Measurements from ENCODE around the gene ESRP2. TPM values are rescaled to one million over a fixed set of nuclear protein-coding genes. Genes with fewer than 3 reads are reported as not detected.

The ESRP2 gene
- total and polyA plus RNA-seq, 2 donors (not counting 3 experiments of a cell fraction or from before 2014, with no cell fraction given) = 0.57 to 0.66 TPM

DNA sequence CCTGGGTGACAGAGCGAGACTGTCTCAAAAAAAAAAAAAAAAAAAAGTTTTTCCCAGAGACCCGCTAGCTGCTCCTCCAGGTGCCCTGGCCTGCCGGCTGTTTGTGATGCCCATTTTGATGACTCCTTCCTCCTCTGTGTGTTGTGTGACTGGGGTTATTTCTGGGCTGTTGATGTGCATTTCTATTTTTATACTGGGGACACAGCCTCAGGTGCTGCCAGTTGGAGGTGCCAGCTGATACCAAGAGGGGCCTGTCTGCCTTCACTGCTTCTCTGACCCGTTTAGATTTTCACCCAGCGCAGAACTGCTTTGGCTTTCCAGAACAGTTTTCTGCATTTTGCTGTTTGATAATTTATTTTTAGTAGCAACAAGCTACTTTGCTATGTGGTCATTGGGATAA, 15.9 kb upstream of the ESRP2 start:
- no peak overlapping the region for H3K4me2 ChIP-seq (ENCODE audit: insufficient read depth, low read length)
- H3K9ac ChIP-seq (replicated peaks; ENCODE audit: extremely low read depth, insufficient read depth, low read length) = no peak overlapping the region
- no peak overlapping the region for H3K27ac ChIP-seq (ENCODE audit: insufficient read depth, low read depth, low read length)
- FAIRE-seq (no peak), DNase-seq (ENCODE audit: low read depth, low spot score) (no peak)
- no peak overlapping the region for H2AFZ ChIP-seq (ENCODE audit: low read depth, low read length)
- TF ChIP-seq POLR2AphosphoS5 (IDR thresholded peaks at IDR 0.05; ENCODE audit: insufficient read depth, low read depth, low read length) (no peak), FOS (IDR thresholded peaks at IDR 0.05; ENCODE audit: borderline replicate concordance, insufficient read depth, low read length) (no peak), JUN (IDR thresholded peaks at IDR 0.05; ENCODE audit: borderline replicate concordance, insufficient read depth, insufficient read length, low read depth) (no peak), MYC (IDR thresholded peaks at IDR 0.05; ENCODE audit: low read depth, low read length) (no peak), GATA2 (IDR thresholded peaks at IDR 0.05; ENCODE audit: insufficient read depth, insufficient read length, low read depth, low read length) (no peak), POLR2A (IDR thresholded peaks at IDR 0.05; ENCODE audit: low read depth, low read length) (no peak), EZH2 (IDR thresholded peaks at IDR 0.05; ENCODE audit: borderline replicate concordance, low read depth, low read length, severe bottlenecking) (no peak)
- TF ChIP-seq, protein P1, sequence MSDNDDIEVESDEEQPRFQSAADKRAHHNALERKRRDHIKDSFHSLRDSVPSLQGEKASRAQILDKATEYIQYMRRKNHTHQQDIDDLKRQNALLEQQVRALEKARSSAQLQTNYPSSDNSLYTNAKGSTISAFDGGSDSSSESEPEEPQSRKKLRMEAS (IDR thresholded peaks at IDR 0.05; ENCODE audit: insufficient read depth, insufficient read length) = no peak
- TF ChIP-seq, protein P2, sequence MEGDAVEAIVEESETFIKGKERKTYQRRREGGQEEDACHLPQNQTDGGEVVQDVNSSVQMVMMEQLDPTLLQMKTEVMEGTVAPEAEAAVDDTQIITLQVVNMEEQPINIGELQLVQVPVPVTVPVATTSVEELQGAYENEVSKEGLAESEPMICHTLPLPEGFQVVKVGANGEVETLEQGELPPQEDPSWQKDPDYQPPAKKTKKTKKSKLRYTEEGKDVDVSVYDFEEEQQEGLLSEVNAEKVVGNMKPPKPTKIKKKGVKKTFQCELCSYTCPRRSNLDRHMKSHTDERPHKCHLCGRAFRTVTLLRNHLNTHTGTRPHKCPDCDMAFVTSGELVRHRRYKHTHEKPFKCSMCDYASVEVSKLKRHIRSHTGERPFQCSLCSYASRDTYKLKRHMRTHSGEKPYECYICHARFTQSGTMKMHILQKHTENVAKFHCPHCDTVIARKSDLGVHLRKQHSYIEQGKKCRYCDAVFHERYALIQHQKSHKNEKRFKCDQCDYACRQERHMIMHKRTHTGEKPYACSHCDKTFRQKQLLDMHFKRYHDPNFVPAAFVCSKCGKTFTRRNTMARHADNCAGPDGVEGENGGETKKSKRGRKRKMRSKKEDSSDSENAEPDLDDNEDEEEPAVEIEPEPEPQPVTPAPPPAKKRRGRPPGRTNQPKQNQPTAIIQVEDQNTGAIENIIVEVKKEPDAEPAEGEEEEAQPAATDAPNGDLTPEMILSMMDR (IDR thresholded peaks at IDR 0.05; ENCODE audit: extremely low read depth in 1 of 2, insufficient read depth in 1 of 2, low read depth in 1 of 2, low read length in 2 of 2) = no peak
- no peaks in the 10 kb centered on the region for H3K79me2 ChIP-seq (ENCODE audit: control insufficient read depth, insufficient read depth, low read length)
- ChIA-PET POLR2A (no interaction called here), CTCF (interaction anchor here (1.1 to 5.8 kb wide), 6 partner anchors 10 to 72 kb away, joined by 3 to 33 read pairs (median 6); partner anchors contain the start of gene SLC7A6)
- H3K36me3 ChIP-seq (ENCODE audit: control insufficient read depth in 2 of 2, extremely low read depth in 1 of 2, insufficient read depth in 2 of 2, low read length in 2 of 2) = peaks cover 0 to 16% of the 10 kb centered on the region in 2 experiments
- H3K4me3 ChIP-seq (replicated peaks in 1 of 3; ENCODE audit: insufficient read depth in 1 of 3, low read depth in 1 of 3, low read length in 3 of 3) = no peak overlapping the region
- BruUV-seq (replicated peaks) = no TSS peak
- H3K9me3 ChIP-seq (replicated peaks; ENCODE audit: control insufficient read depth, insufficient read depth, low read length) = no peaks in the 10 kb centered on the region
- H3K4me1 ChIP-seq (ENCODE audit: control insufficient read depth, extremely low read depth, insufficient read depth, low read length) = no peaks in the 10 kb centered on the region
- H4K20me1 ChIP-seq (replicated peaks; ENCODE audit: control insufficient read depth, extremely low read depth, insufficient read depth, low read length) = no peaks in the 10 kb centered on the region
- H3K27me3 ChIP-seq (ENCODE audit: control insufficient read depth in 2 of 2, insufficient read depth in 2 of 2, low read length in 2 of 2) = no peaks in the 10 kb centered on the region
- dilution Hi-C loops (cut with MboI; ENCODE audit: extremely low pct_ligation_motif_present, low sequenced_read_pairs) = no loop called here
- intact Hi-C loops (cut with micrococcal nuclease) = no loop called here
- no peaks in the 10 kb centered on the region for H3K9me1 ChIP-seq (replicated peaks; ENCODE audit: control insufficient read depth, extremely low read depth, insufficient read depth, low read length)
